ENCODE measurements around the gene PSMC3. TPM values are rescaled to one million over a fixed set of nuclear protein-coding genes. Genes with fewer than 3 reads are reported as not detected.

PSMC3 gene
- total RNA-seq, 1 experiment from 2014 or later, result 162 TPM

DNA sequence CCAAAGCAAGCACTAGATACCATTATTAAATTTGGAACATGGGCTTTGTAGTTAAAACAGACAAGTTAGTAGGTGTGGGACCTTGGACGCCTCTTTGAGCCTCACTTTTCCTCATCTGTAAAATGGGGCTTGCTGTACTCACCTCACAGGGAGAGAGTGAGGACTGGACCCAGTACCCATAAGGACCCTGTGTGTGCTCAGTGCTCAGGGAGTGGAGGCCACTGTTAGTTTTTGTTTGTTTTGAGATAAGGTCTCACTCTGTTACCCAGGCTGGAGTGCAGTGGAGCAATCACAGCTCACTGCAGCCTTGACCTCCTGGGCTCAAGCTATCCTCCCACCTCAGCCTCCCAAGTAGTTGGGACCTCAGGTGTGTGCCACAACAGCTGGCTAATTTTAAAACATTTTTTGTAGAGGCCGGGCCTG, 13.8 kb upstream of the PSMC3 start:
- ChIA-PET CTCF (interaction anchor here (0.6 to 1.5 kb wide), 3 partner anchors 13 to 924 kb away, joined by 3 read pairs; no protein-coding TSS in a partner anchor), POLR2A (interaction anchor here (1.0 kb wide), 1 partner anchor 13 kb away, joined by 3 read pairs; no protein-coding TSS in a partner anchor)
- BruUV-seq (replicated peaks), result no TSS peak
- H3K4me1 Mint-ChIP-seq (ENCODE audit: insufficient read depth, unreplicated experiment), result no peaks in the 10 kb centered on the region
- no peak overlapping the region for H3K27ac Mint-ChIP-seq (ENCODE audit: low read depth, unreplicated experiment)
- H3K27me3 Mint-ChIP-seq (ENCODE audit: insufficient read depth, unreplicated experiment), result no peaks in the 10 kb centered on the region
- H3K9me3 Mint-ChIP-seq (ENCODE audit: unreplicated experiment), result no peaks in the 10 kb centered on the region
- H3K36me3 Mint-ChIP-seq (ENCODE audit: insufficient read depth, unreplicated experiment), result no peaks in the 10 kb centered on the region
- intact Hi-C loops (cut with micrococcal nuclease), result no loop called here
- TF ChIP-seq, protein P1, sequence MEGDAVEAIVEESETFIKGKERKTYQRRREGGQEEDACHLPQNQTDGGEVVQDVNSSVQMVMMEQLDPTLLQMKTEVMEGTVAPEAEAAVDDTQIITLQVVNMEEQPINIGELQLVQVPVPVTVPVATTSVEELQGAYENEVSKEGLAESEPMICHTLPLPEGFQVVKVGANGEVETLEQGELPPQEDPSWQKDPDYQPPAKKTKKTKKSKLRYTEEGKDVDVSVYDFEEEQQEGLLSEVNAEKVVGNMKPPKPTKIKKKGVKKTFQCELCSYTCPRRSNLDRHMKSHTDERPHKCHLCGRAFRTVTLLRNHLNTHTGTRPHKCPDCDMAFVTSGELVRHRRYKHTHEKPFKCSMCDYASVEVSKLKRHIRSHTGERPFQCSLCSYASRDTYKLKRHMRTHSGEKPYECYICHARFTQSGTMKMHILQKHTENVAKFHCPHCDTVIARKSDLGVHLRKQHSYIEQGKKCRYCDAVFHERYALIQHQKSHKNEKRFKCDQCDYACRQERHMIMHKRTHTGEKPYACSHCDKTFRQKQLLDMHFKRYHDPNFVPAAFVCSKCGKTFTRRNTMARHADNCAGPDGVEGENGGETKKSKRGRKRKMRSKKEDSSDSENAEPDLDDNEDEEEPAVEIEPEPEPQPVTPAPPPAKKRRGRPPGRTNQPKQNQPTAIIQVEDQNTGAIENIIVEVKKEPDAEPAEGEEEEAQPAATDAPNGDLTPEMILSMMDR (IDR thresholded peaks at IDR 0.05; ENCODE audit: unreplicated experiment), result no peak
- DNase-seq (ENCODE audit: unreplicated experiment), result no peak
- no peak overlapping the region for H3K4me3 Mint-ChIP-seq (ENCODE audit: unreplicated experiment)

DNA sequence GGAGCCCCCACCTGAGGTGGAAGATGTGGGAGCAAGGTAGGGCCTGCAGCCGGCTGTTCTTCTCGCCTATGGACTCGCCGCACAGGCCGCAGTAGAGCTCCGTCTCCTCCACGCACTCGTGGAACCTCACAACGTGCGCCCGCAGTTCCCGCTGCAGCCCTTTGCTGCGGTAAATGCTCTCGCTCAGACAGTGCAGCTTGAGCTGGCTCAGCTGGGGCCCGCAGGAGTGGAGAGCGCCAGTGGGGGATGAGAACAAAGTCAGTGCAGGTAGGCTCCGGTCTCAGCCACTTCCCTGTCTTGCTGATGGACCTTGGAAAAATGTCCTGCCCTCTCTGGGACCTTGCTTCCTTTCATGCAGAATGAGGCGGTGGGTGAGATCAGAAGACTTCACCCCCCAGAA, 12.5 kb upstream of the PSMC3 start:
- BruUV-seq (replicated peaks), result no TSS peak
- no peaks in the 10 kb centered on the region for H3K9me3 Mint-ChIP-seq (ENCODE audit: unreplicated experiment)
- no peaks in the 10 kb centered on the region for H3K27me3 Mint-ChIP-seq (ENCODE audit: insufficient read depth, unreplicated experiment)
- intact Hi-C loops (cut with micrococcal nuclease), result no loop called here
- TF ChIP-seq, protein P1 (IDR thresholded peaks at IDR 0.05; ENCODE audit: unreplicated experiment), result no peak
- POLR2A ChIA-PET, result no interaction called here
- H3K4me1 Mint-ChIP-seq (ENCODE audit: insufficient read depth, unreplicated experiment), result no peaks in the 10 kb centered on the region
- H3K36me3 Mint-ChIP-seq (ENCODE audit: insufficient read depth, unreplicated experiment), result no peaks in the 10 kb centered on the region
- no peak overlapping the region for H3K4me3 Mint-ChIP-seq (ENCODE audit: unreplicated experiment)
- CTCF ChIA-PET, result interaction anchor here (0.8 to 1.5 kb wide), 2 partner anchors 14 to 15 kb away, joined by 3 read pairs; no protein-coding TSS in a partner anchor
- no peak for DNase-seq (ENCODE audit: unreplicated experiment)
- H3K27ac Mint-ChIP-seq (ENCODE audit: low read depth, unreplicated experiment), result no peak overlapping the region

DNA sequence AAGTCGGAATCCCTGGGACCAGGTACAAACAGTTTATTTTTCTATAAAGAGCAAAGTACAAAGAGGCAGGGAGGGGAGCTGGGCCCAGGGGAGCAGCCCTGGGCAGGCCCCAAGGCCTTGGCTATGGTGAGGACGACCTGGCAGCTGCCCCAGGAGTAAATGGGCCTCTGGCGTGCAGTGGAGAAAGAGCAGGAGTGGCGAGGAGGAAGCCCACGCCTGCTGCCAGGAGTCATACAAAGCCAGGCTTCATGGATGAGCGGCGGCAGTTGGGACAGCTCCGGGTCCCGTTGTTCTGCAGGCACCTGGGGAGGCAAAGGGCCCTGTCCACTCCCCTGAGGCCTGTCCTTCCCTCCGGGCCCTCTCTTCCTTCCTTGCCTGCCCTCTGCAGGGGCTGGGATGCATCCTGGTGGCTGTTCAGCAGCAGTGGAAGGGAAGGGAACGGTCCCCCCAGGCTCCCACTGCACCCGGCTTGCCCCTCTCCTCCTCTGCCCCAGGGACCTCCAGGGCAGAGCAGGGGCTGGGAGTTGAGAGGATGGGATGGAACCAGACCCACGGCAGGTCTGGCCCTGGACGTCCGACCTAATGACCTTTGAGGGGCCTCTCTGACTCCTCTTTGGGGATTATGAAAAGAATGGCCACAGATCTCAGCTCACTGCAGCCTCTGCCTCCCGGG, 11.6 kb upstream of the PSMC3 start:
- Mint-ChIP-seq H3K9me3 (ENCODE audit: unreplicated experiment) (no peaks in the 10 kb centered on the region), H3K4me3 (ENCODE audit: unreplicated experiment) (no peak overlapping the region), H3K4me1 (ENCODE audit: insufficient read depth, unreplicated experiment) (no peaks in the 10 kb centered on the region), H3K27ac (ENCODE audit: low read depth, unreplicated experiment) (no peak overlapping the region), H3K27me3 (ENCODE audit: insufficient read depth, unreplicated experiment) (no peaks in the 10 kb centered on the region), H3K36me3 (ENCODE audit: insufficient read depth, unreplicated experiment) (no peaks in the 10 kb centered on the region)
- TF ChIP-seq, protein P1 (IDR thresholded peaks at IDR 0.05; ENCODE audit: unreplicated experiment), result no peak
- no peak for DNase-seq (ENCODE audit: unreplicated experiment)
- POLR2A ChIA-PET, result interaction anchor here (0.6 kb wide), 1 partner anchor 215 kb away, joined by 3 read pairs; no protein-coding TSS in a partner anchor
- intact Hi-C loops (cut with micrococcal nuclease), result no loop called here
- BruUV-seq (replicated peaks), result no TSS peak
- CTCF ChIA-PET, result interaction anchor here (0.8 kb wide), 1 partner anchor 16 kb away, joined by 3 read pairs; no protein-coding TSS in a partner anchor

DNA sequence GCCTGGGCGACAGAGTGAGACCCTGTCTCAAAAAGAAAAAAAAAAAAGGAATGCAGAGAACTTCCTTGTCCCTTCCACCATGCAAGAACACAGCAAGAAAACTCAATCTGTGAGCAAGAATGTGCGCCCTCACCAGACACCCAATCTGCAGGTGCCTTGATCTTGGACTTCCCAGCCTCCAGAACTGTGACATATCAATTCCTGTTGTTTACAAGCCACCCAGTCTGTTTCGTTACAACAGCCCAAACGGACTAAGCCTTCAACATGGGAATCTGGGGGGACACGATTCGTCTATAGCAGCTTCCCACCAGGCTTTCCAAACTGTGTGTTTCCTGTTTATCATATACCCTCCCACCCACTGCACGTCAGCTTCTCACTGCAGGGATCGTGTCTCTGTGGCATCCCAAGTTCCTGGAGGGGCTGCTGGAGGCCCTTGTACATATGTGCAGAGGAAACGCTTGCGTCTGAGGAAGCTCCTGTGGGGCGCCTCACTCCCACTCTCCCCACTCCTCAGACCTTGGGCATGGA, 11.0 kb upstream of the PSMC3 start:
- H3K27ac Mint-ChIP-seq (ENCODE audit: low read depth, unreplicated experiment), result no peak overlapping the region
- no peak for DNase-seq (ENCODE audit: unreplicated experiment)
- intact Hi-C loops (cut with micrococcal nuclease), result no loop called here
- no peaks in the 10 kb centered on the region for H3K9me3 Mint-ChIP-seq (ENCODE audit: unreplicated experiment)
- TF ChIP-seq, protein P1 (IDR thresholded peaks at IDR 0.05; ENCODE audit: unreplicated experiment), result no peak
- POLR2A ChIA-PET, result interaction anchor here (0.6 kb wide), 1 partner anchor 214 kb away, joined by 3 read pairs; no protein-coding TSS in a partner anchor
- no peaks in the 10 kb centered on the region for H3K27me3 Mint-ChIP-seq (ENCODE audit: insufficient read depth, unreplicated experiment)
- CTCF ChIA-PET, result no interaction called here
- H3K4me1 Mint-ChIP-seq (ENCODE audit: insufficient read depth, unreplicated experiment), result no peaks in the 10 kb centered on the region
- H3K36me3 Mint-ChIP-seq (ENCODE audit: insufficient read depth, unreplicated experiment), result no peaks in the 10 kb centered on the region
- H3K4me3 Mint-ChIP-seq (ENCODE audit: unreplicated experiment), result no peak overlapping the region
- no TSS peak for BruUV-seq (replicated peaks)

Measured in MCF 10A (cell line).